NCI-H1048 (cell line): ENCODE measurements around the gene F7.
"Not testable (repeated sequence)": the region's sequence is repeated elsewhere in the genome, so short reads cannot be mapped to it uniquely, and the experiment has no call there.

Source experiments
- DNase-seq: peaks from one replicate; lab custom pipeline; 2025; lab: John Stamatoyannopoulos, UW

The F7 gene

DNA sequence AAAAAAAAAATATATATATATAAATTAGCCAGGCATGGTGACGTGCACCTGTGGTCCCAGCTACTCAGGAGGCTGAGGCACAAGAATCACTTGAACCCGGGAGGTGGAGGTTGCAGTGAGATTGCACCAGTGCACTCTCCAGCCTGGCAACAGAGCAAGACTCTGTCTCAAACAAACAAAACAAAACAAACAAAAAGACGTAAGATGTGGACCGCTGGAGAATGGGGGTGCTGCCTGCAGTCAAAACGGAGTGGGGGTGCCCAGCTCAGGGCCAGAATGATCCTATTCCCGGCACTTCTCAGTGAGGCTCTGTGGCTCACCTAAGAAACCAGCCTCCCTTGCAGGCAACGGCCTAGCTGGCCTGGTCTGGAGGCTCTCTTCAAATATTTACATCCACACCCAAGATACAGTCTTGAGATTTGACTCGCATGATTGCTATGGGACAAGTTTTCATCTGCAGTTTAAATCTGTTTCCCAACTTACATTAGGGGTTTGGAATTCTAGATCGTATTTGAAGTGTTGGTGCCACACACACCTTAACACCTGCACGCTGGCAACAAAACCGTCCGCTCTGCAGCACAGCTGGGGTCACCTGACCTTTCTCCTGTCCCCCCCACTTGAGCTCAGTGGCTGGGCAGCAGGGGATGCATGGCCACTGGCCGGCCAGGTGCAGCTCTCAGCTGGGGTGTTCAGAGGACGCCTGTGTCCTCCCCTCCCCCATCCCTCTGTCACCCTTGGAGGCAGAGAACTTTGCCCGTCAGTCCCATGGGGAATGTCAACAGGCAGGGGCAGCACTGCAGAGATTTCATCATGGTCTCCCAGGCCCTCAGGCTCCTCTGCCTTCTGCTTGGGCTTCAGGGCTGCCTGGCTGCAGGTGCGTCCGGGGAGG lies at the start of gene F7:
Gene F7 (plus strand): TSS at position 760 of the 889 bp plus-strand sequence. CDS start 51 bp downstream, at position 811.
- no peak for DNase-seq

DNA sequence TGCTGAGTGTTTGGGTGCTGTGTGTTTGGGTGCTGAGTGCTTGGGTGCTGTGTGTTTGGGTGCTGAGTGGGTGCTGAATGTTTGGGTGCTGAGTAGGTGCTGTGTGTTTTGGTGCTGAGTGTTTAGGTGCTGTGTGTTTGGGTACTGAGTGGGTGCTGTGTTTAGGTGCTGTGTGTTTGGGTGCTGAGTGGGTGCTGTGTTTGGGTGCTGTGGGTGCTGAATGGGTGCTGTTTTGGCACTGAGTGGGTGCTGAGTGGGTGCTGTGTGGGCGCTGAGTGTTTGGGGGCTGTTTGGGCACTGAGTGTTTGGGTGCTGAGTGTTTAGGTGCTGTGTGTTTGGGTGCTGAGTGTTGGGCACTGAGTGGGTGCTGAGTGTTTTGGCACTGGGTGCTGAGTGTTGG lies 48.5 kb upstream of the F7 start:
- DNase-seq: no peak

DNA sequence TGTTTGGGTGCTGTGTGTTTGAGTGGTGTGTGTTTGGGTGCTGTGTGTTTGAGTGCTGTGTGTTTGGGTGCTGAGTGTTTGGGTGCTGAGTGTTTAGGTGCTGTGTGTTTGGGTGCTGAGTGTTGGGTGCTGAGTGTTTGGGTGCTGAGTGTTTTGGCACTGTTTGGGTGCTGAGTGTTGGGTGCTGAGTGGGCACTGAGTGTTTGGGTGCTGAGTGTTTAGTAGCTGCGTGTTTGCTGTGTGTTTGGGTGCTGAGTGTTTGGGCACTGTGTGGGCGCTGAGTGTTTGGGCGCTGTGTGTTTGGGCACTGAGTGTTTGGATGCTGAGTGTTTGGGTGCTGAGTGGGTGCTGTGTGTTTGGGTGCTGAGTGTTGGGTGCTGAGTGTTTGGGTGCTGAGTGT lies 48.0 kb upstream of the F7 start:
- not testable (repeated sequence) for DNase-seq

DNA sequence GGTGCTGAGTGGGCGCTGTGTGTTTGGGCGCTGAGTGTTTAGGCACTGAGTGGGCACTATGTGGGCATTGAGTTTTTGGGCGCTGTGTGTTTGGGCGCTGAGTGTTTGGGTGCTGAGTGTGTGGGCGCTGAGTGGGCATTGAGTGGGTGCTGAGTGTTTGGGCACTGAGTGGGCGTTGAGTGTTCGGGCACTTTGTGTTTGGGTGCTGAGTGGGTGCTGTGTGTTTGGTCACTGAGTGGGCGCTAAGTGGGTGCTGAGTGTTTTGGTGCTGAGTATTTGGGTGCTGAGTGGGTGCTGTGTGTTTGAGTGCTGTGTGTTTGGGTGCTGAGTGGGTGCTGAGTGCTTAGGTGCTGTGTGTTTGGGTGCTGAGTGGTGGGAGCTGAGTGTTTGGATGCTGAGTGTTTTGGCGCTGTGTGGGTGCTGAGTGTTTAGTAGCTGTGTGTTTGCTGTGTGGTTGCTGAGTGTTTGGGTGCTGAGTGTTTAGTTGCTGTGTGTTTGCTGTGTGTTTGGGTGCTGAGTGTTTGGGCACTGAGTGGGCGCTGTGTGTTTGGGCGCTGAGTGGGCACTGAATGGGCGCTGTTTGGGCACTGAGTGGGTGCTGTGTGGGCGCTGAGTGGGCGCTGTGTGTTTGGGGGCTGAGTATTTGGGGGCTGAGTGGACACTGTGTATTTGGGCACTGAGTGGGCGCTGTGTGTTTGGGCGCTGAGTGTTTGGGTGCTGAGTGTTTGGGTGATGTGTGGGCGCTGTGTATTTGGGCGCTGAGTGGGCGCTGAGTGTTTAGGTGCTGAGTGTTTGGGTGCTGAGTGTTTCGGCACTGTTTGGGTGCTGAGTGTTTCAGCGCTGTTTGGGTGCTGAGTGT lies 47.2 kb upstream of the F7 start:
- DNase-seq: no peak

DNA sequence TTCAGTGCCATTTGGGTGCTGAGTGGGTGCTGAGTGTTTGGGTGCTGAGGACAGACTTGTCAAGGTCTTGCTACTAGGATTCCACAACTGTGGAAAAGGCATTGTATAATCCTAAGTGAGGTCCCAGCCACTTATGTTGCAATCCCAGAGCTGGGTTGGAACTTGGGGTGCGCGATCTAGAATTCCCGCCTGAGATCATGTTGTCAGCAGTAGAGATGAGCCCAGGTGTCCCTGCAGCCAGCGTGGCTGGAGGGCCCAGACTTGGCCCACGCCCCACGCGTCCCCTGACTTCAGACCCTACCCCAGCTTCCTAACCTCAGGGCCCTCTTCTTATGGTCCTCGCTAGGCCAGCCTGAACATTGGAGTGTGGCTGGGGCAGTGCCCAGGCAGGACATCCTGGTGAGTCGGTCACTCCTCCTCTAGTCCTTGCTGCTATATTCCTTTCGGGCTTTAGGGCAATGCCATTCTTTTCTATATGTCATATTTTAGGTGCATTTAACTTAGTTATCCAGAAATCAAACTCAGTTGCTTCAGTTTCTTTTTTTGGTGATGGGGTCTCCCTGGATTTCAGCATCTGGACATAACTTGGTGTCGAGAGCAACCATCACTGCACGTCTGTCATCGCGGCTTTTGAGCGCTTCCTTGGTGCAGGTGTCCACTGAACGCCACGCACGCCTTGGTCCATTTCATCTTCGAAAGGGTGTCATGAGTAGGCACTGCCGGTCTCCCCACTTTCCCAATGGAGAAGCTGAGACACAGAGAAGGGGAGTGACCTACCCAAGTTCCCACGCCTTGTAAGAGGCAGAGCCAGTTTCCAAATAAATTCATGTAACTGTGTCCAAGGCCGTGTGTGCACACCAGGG lies 46.4 kb upstream of the F7 start:
- no peak for DNase-seq

DNA sequence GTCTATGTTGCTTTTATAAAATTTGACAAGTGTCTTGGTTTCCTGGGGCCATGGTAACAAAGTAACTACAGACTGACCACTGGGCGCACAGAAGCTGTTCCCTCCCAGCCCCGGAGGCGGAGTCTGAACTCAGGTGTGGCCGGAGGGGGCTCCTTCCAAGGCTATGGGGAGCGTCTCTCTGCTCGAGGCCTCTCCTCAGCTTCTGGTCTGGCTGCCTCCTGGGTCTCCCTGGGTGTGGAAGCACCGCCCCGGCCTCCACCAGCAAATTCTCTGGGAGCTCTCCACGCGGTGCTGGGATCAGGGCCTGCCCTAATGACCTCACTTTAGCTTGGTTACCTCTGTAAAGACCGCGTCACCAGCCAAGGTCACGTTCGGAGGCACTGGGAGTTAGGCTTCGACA lies 45.7 kb upstream of the F7 start:
- DNase-seq: no peak

DNA sequence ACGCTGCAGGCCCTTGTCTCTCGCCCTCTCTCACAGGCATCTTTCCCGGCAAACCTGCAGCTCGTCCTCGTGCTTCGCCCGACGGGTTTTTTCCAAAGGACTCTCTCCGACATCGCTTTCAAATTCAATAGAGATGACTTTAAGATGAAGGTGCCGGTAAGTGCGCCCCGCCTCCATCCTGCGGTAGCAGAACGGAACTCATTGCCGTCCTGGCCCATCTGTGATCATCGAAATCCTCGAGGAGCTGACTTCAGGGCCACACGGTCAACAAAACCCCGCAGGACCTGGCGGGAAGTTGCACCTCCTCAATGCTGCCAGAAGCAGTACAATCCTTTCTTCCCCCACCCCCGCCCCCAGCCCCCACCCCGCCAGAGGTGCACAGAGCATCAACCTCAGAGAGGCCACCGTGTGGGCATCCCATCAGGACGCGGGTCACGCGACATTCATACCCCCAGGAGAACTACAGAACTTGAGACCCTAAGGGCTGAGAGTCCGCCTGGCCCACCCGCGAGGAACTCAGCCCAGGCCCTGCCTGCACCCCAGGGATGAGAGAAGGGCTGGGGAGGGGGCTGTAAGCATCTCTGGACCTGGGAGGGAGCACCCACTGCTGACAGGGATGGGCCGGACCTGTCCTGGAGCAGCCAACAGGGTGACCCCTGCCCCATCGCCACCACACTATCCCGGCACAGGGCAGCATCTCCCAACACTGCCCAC lies 44.9 kb upstream of the F7 start:
- DNase-seq: no peak

DNA sequence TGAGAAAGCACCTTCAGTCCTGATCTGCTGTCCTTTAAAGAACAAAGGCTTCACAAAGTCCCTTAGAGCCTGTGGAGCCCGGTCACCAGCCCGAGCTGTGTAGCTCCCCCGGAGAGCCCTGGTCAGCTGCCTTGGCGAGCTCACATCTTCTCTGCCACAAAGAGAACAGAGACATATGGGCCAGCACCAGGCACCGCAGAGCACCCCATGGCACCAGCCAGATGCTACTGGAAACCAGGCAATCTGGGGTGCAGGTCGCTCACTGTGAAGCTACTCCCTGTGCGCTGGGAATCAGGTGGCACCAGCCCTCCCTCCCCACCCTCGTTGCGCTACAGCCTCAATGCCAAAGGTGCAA lies 44.3 kb upstream of the F7 start:
- DNase-seq: no peak

DNA sequence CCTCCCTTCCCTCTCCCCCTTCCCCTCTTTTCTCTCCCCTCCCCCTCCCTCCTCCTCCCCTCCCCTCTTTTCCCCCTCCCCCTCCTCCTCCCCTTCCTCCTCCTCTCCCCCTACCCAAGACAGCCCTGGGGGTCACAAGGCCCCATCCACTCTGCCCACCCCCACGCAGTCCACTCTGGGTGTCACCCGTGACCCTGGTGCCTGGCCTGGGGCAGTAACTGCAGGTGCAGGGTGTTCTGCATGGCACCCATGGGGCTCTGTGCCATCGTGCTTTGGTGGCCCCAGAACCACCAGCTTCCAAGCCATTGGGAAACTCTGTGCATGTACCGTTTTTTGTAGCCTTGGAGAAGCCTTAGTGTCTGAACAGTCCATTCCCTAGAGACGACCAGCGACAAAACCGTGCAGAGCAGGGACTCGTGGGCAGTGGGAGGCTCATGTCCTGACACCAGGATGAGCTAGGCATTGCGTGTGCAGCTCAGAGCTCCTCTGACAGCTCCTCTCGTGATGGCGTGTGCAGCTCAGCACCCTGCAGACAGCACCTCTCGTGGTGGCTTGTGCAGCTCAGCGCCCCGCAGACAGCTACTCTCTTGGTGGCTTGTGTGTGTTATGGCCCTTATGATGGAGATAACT lies 43.7 kb upstream of the F7 start:
- DNase-seq: no peak

DNA sequence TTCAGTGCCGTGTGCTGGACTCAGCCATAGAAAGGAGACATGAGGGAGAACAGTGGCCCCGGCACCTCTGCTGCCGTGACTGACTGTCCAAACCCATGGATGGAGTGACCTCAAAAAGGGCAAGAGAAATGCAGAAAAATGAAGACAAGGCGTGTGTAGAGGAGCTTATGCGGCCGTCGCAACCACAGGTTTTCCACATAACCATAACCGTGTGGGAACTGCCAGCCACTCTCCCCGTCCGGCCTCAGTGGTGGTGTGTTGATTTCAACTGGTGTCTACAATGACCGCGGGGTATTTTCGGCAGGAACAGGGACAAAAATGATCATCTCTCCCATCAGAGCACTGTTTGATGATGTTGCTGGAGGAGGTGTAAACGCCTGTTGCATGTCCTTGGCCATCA lies 42.9 kb upstream of the F7 start:
- DNase-seq: no peak

DNA sequence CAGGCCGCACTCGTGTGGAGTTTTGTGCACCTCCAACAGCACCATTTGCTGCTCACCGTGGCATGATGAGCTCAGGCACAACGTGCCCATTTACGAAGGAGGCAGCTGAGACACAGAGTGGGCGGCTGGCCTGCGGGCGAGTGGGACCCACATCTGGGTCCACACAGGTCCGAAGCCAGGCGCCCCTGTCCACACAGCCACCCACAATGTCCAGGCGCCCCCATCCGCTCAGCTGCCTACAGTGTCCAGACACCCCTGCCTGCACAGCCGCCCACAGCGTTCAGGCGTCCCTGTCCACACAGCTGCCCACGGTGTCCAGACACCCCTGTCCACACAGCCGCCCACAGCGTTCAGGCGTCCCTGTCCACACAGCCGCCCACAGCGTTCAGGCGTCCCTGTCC lies 42.5 kb upstream of the F7 start:
- DNase-seq: no peak

DNA sequence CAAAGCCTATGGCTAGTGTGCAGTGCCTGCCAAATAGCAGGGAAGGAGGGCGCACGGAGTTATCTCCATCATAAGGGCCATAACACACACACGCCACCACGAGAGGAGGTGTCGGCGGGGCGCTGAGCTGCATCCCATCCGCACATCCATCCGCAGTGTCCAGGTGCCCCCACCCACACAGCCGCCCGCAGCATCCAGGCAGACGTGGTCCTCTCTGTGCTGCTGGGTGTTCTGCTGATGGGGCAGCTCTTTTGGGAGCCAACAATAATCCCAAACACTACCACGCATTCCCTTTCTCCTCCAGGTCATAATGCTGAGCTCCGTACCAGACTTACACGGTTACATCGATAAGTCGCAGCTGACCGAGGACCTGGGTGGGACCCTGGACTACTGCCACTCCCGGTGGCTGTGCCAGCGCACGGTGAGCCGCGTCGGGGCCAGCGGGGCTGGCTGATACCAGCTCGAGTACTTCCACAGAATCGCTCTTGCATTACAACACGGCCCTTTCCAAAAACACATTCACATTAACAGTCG lies 41.5 kb upstream of the F7 start:
- no peak for DNase-seq

DNA sequence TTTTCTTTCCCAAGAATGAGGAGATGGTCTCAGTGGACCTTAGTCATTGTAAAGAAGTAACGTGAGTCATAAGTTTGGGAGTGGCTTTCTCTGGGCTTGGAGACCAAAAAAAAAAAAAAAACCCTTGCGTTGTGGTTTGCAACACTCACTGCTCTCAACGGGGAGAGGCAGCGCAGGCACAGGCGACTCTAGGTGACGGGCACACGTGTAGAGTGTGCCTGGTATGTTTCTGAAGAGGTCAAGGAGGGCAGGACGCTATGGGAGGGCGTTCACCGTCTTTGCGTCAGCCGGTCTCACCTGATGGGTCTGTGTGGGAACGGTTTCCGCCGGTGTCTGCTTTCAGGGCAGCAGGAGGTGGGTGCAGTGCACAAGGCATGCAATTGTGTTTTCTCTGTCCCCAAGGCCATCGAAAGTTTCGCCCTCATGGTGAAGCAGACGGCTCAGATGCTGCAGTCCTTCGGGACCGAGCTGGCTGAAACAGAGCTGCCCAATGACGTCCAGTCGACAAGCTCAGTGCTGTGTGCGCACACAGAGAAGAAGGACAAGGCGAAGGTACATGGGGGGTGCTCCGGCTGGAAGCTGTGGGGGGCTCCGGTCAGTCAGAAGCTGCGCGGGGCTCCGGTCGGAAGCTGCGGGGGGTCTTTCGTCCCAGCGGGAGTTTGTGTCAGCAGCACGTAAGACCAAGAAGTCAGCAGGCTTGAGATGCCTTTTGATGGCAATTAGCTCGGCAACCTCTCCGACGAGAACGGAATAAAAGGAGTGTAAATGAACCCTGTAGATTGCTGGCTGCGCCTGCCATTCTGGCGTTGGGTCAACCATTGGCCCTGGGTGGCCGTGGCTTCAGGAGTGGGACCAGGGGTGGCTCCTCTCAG lies 40.8 kb upstream of the F7 start:
- DNase-seq: no peak

DNA sequence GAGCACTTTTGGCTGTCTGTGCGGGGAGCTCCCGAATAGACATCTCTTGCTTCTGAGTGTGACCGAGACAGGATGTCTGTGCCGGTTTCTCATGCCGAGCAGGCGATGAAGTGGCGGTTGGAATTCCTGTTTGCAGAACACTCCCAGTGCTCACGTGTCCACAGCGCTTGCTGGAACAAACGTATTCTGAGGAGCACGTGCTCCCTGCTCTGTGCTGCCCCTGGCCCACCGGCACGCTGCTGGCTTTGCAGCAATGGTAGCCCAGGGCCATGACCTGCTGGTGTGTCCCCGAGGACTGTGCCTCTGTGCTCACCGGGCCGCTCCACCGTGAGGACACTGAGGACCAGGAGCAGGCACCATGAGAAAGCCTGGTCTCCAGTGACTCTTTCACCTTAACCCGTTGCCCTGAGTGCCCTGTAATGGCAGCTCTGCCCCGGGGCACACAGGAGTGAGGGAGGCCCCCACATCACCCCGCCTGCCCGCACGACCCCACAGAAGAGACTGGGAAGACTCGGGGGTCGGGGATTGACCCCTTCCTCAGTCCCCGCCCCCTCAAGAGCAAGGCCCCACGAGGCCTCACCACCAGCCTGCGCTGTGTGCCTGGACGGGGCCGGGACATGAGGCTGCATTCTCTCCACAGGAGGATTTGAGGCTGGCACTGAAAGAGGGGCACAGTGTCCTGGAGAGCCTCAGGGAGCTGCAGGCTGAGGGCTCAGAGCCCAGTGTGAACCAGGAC lies 40.0 kb upstream of the F7 start:
- no peak for DNase-seq

DNA sequence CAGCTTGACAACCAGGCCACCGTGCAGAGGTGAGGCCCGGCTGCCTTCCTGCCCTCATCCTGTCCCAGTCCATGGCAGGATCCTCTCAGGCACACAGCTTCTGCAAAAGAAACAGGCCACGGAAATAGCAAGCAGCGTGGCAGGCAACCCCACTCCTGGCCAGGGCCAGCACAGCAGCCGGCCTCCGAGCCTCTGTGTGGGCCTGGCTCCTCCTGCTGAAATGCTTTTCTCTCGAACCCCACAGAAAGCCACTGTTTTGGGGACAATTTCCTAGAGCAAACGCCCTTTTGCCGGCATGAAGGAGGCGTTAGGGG lies 39.5 kb upstream of the F7 start:
- no peak for DNase-seq

DNA sequence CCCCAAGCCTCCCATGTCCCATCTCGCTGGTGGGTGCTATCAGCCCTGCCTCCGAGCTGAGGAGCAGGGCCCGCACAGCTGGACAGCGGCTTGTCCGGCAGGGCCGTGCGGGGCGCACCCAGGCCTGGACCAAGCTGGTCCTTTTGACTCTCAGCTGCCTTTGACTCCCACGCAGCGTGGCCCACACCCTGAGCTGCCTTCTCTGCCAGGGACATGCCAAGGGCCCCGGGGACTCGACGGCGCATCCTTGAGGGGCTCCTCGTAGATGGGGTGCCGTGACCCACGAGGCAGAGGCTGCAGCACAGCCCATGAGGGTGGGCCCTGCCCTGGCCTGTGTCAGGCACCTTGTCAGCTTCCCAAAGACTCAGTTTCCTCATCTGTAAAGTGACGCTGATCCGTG lies 38.8 kb upstream of the F7 start:
- no peak for DNase-seq

DNA sequence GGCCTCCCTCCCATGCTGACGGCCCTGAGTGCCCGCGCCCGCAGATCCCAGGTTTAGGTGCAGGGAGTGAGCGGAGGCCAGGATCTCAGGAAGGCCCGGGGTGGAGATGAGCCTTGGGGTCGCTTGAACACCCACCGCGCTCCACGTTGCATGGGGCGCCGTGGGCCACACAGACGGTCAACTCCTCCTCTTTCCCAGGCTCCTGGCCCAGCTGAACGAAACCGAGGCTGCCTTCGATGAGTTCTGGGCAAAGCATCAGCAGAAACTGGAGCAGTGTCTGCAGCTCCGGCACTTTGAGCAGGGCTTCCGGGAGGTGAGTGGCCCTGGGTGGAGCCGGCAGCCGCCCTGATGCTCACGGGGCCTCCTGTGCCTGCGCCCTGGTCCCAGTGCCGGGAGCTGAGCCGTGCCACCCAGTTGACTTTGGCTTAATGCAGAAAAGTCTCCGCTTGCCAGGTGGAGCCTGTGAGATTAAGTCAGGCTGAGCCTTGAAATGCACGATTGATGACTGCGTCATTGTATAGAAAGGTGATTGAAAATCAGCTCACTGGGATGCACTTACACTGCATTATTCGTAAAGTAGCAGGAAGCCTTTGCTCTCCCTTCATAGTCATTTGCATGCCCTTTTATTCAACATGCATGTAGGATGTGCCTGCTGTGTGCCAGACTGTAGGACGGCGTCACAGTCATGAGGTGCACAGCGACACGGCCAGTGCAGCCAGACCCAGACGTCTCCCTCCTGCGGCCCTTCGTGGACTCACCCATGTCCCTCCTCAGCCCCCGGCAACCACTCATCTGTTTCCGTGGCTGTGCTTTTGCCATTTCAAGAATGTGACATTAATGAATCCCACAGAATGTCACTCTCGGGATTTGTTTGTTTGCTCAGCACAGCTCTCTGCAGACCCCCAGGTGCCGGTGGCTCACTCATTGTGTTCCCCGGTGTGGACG lies 35.5 kb upstream of the F7 start:
- no peak for DNase-seq

DNA sequence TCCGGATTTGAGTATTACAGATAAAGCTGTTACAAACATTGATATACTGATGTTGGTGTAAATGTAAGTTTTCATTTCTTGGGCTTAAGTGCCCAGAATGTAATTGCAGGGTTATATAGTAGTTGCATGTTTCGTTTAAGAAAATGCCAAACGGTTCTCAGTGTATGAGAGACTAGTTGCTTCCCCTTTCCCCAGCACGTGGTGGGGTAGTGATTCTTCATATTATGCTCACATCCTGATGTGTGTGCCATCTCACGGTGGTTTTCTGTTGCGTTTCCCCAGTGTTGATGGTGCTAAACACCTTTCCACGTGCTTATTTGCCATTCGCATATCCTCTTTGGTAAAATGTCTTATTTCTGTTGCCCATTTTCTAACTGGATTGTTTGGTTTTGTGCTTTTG lies 34.7 kb upstream of the F7 start:
- no peak for DNase-seq
